Testis (tissue), 3 donors: ENCODE results near the gene HEBP2. TPM values are rescaled to one million over a fixed set of nuclear protein-coding genes. Genes with fewer than 3 reads are reported as not detected.

Experiments
- DNase-seq: peaks from one replicate; pipeline ENCODE4 v3.0.0-alpha.2; 2019
- H3K27ac ChIP-seq, 2 donors: fragments of 200-600 bp; sonication (generic); one replicate each; pipeline ENCODE4 v1.5.1; 2019
- H3K27me3 ChIP-seq: fragments of 200-600 bp; sonication (generic); one replicate; pipeline ENCODE4 v1.5.1; 2019
- H3K36me3 ChIP-seq: fragments of 200-600 bp; sonication (generic); one replicate; pipeline ENCODE4 v1.5.1; 2017; ENCODE audit warnings: low read depth; ENCODE audit errors: missing control alignments
- H3K4me1 ChIP-seq: fragments of 200-600 bp; sonication (generic); one replicate; pipeline ENCODE4 v1.5.1; 2019
- H3K4me3 ChIP-seq, 2 donors: fragments of 200-600 bp; sonication (generic); one replicate each; pipeline ENCODE4 v1.5.1; 2017 to 2019
- H3K9me3 ChIP-seq: fragments of 200-600 bp; sonication (generic); one replicate; pipeline ENCODE4 v1.5.1; 2017
- POLR2A ChIP-seq: fragments of 450-650 bp; IDR thresholded peaks from one replicate; pipeline ENCODE4 v1.6.1; 2017; ENCODE audit warnings: antibody characterized with exemption, mild to moderate bottlenecking, moderate library complexity
- WGBS, 2 donors: methylation state at CpG; one replicate each; pipeline ENCODE4 v1.1.5; 2018; 5-methylcytosine and 5-hydroxymethylcytosine counted together
- intact Hi-C: fragments of 100-400 bp; cut with DNase I; formaldehyde crosslinking; loops from one replicate; pipeline ENCODE4 v1.15.1; 2023; ENCODE audit warnings: low total_unique reads
- microRNA-seq, 2 donors: library from miRNA; unstranded; fragments of <30 nt; microRNA quantifications; one replicate each; pipeline ENCODE4, GENCODE V29; 2016; ENCODE audit warnings: borderline number of aligned reads in 2 of 2, borderline replicate concordance in 1 of 2
- polyA plus RNA-seq: library from polyadenylated mRNA; stranded (reverse); fragments of 350-450 nt; fragmentation: Illumina TruSeq; extraction: RNeasy Lipid Tissue Mini Kit (QIAGEN cat#74804); gene quantifications from one replicate; pipeline ENCODE4 v1.2.3, GENCODE V29; 2014; ENCODE audit warnings: low read depth, low replicate concordance; ENCODE audit not compliant: insufficient read depth
- small RNA-seq, 2 donors: library from RNA; depleted of rRNA; stranded (forward); fragments of <200 nt; gene quantifications; one replicate each; pipeline ENCODE3, GENCODE V24; 2016
- total RNA-seq, 2 donors: library from RNA; depleted of rRNA; stranded (reverse); fragments of >200 nt; gene quantifications; one replicate each; pipeline ENCODE4 v1.2.3, GENCODE V29; 2016
- TF ChIP-seq, protein P1 (sequence below), 3 experiments: fragments of 450-650 bp in 2 of 3; fragments of 200-600 bp in 1 of 3; sonication (generic) in 1 of 3; IDR thresholded peaks; one replicate each; pipeline ENCODE4 v1.5.1; 2016 to 2019; ENCODE audit warnings: antibody characterized with exemption in 3 of 3, mild to moderate bottlenecking in 2 of 3, moderate library complexity in 1 of 3

The HEBP2 gene
- total and polyA plus RNA-seq, 3 donors from 2014 or later, result 11.4 to 16.9 (median 12.8) TPM

DNA sequence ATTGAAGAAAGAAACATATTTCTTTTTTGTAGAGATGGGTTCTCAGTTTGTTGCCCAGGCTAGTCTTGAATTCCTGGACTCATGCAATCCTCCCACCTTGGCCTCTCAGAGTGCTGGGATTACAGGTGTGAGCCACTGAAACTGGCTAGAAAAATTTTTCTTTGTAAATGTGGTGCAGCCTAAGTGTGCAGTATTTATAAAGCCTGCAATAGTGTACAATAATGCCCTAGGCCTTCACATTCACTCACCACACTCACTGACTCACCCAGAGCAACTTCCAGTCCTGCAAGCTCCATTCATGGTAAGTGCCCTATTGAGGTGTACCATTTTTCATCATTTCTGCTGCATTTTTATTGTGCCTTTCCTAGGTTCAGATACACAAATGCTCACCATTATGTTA, 63.9 kb downstream of the HEBP2 start:
- no peak overlapping the region for H3K4me3 ChIP-seq
- H3K4me1 ChIP-seq, result no peaks in the 10 kb centered on the region
- TF ChIP-seq, protein P1, sequence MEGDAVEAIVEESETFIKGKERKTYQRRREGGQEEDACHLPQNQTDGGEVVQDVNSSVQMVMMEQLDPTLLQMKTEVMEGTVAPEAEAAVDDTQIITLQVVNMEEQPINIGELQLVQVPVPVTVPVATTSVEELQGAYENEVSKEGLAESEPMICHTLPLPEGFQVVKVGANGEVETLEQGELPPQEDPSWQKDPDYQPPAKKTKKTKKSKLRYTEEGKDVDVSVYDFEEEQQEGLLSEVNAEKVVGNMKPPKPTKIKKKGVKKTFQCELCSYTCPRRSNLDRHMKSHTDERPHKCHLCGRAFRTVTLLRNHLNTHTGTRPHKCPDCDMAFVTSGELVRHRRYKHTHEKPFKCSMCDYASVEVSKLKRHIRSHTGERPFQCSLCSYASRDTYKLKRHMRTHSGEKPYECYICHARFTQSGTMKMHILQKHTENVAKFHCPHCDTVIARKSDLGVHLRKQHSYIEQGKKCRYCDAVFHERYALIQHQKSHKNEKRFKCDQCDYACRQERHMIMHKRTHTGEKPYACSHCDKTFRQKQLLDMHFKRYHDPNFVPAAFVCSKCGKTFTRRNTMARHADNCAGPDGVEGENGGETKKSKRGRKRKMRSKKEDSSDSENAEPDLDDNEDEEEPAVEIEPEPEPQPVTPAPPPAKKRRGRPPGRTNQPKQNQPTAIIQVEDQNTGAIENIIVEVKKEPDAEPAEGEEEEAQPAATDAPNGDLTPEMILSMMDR (IDR thresholded peaks at IDR 0.05), result no peak
- TF ChIP-seq POLR2A, result no peak
- no peak overlapping the region for H3K27ac ChIP-seq
- no peaks in the 10 kb centered on the region for H3K36me3 ChIP-seq
- intact Hi-C loops, result no loop called here
- no peaks in the 10 kb centered on the region for H3K27me3 ChIP-seq
- no peak for DNase-seq
- H3K9me3 ChIP-seq, result no peaks in the 10 kb centered on the region

DNA sequence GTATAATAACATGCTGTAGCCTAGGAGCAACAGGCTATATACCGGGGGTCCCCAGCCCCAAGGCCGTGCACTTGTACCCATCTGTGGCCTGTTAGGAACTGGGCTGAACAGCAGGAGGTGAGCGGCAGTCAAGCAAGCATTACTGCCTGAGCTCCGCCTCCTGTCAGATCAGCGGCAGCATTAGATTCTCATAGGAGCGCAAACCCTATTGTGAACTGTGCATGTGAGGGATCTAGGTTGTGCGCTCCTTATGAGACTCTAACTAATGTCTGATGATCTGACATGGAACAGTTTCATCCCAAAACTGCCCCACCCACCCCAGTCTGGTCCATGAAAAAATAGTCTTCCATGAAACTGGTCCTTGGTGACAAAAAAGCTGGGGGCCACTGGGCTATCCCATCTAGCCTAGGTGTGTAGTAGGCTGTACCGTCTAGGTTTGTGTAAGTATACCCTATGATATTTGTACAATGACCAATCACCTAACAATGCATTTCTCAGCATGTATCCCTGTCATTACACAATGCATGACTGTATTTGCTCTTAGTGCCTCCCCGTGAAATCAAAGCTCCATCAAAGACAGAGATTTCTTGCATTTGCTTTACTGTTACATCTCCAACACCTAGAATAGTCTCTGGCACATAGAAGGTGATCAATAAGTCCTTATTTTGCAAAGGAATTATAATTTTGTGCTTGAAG, 64.4 kb downstream of the HEBP2 start:
- no peaks in the 10 kb centered on the region for H3K9me3 ChIP-seq
- WGBS, 2 donors, result 91 to 97% methylated on average over 9 of the region's 9 CpGs

More for the DNA sequence above, 64.4 kb downstream of the HEBP2 start:
- no peaks in the 10 kb centered on the region for H3K27me3 ChIP-seq
- TF ChIP-seq, protein P1 (IDR thresholded peaks at IDR 0.05), result no peak
- TF ChIP-seq POLR2A, result no peak
- no peaks in the 10 kb centered on the region for H3K36me3 ChIP-seq
- H3K27ac ChIP-seq, result no peak overlapping the region
- H3K4me1 ChIP-seq, result no peaks in the 10 kb centered on the region
- no peak overlapping the region for H3K4me3 ChIP-seq
- no peak for DNase-seq
- intact Hi-C loops, result no loop called here

Small RNA genes lying within 50 kb of the gene (microRNA-seq; reads per million reads assigned to microRNA genes)
- gene MIR3145, result 0 reads per million in 2 donors

Small RNA genes lying within 50 kb of the gene (small RNA-seq; reads per million reads assigned to genes)
- gene AL031003.1 (0 reads per million in 2 donors), gene AL391669.1 (0 reads per million in 2 donors), gene MIR3145 (0 reads per million in 2 donors)

Other genes with a start within 250 kb of the HEBP2 start
- gene ARFGEF3, start 242.3 kb upstream of the HEBP2 start, total RNA-seq, result 1 to 10 TPM; 2.8 to 2.9 TPM
- gene ARFGEF3, start 242.3 kb upstream of the HEBP2 start, polyA plus RNA-seq, result 1.9 TPM
- not detected for gene PBOV1, start 185.7 kb upstream of the HEBP2 start, total RNA-seq
- not detected for gene PBOV1, start 185.7 kb upstream of the HEBP2 start, polyA plus RNA-seq
- not detected for gene SMIM28, start 26.3 kb upstream of the HEBP2 start, total RNA-seq
- gene SMIM28, start 26.3 kb upstream of the HEBP2 start, polyA plus RNA-seq, result not detected
- 1 to 10 TPM; 2.5 to 2.6 TPM for gene NHSL1, start 95.3 kb downstream of the HEBP2 start, total RNA-seq
- gene NHSL1, start 95.3 kb downstream of the HEBP2 start, polyA plus RNA-seq, result 2.7 TPM